ENCODE data around the gene RALGAPA2.

RALGAPA2 gene

DNA sequence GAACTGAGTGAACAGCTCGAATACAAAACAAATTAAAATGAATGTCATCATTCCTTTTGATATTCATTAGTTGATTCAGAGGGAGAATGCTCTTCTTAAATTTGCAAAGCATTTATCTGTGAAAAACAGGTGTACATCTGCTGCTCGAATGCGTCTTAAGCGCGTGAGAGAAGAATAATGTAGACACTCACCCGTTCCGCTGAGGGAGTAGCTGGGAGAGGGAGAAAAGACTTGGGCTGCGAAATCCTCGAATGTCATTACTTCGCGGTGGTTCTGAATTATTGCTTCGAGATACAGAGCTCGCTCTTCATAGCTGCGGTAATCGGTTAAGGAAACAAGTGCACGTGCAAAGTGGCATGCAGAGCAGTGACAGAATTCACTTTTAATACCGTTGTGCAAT is 300.6 kb downstream of the RALGAPA2 start:
- no peak for DNase-seq (ENCODE audit: extremely low read depth in 1 of 2, low read depth in 1 of 2)

DNA sequence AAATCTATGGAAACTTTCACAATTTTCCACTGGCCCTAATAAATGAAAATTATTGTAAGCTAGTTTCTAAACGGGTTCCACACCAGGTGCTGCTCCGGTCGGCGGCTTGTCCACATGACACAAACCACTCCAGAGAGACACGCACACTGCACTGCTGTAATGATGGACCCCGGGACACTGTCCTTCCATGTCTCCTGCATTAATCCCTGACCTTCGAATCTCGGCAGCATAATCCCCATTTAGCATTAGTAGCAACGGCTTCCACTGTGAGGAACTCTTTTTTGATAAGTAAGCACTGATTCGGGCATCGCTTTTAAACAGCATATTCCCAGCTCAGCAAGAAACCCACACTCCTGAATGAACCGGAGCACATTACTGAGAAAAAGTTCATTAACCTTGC is 301.0 kb downstream of the RALGAPA2 start:
- DNase-seq (ENCODE audit: extremely low read depth in 1 of 2, low read depth in 1 of 2) = no peak

DNA sequence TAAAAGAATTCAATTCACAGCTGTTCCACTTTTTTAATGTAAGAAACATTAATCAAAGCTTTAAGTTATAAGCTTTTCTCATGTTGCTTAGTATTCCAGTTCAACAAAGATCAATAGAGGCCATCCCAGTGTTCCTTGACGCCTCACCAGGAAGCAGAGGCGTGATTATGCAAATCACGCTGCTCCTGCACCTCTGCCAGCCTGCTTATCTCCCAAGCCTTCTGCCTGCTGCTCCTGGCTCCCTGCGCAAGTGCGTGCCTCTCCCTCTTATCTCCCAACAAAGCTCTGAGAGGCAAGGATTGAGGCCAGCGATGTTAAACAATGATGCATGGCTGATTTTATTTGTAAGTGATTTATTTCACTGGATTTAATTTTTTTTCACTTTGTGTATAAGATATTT is 301.8 kb downstream of the RALGAPA2 start:
- DNase-seq (ENCODE audit: extremely low read depth in 1 of 2, low read depth in 1 of 2) = no peak

DNA sequence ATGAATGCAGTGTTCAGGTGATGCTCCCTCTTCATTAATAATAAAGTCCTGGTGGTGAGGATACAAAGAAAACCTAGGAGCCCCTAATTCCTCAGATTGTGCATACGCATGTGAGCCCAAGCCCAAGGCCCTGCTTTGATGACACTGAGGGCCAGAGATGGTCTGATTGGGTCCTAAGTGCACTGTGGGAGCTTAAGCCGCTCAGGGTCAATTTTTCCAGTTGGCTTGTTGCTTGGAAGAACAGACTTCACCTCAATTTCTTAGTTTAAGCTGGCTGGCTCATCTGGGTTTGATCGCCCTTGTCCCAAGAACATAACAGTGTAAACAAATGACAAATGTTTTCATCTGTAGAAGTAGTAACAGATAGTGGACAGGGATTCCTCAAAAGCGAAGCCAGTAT is 303.1 kb downstream of the RALGAPA2 start:
- DNase-seq (ENCODE audit: extremely low read depth in 1 of 2, low read depth in 1 of 2) = no peak

DNA sequence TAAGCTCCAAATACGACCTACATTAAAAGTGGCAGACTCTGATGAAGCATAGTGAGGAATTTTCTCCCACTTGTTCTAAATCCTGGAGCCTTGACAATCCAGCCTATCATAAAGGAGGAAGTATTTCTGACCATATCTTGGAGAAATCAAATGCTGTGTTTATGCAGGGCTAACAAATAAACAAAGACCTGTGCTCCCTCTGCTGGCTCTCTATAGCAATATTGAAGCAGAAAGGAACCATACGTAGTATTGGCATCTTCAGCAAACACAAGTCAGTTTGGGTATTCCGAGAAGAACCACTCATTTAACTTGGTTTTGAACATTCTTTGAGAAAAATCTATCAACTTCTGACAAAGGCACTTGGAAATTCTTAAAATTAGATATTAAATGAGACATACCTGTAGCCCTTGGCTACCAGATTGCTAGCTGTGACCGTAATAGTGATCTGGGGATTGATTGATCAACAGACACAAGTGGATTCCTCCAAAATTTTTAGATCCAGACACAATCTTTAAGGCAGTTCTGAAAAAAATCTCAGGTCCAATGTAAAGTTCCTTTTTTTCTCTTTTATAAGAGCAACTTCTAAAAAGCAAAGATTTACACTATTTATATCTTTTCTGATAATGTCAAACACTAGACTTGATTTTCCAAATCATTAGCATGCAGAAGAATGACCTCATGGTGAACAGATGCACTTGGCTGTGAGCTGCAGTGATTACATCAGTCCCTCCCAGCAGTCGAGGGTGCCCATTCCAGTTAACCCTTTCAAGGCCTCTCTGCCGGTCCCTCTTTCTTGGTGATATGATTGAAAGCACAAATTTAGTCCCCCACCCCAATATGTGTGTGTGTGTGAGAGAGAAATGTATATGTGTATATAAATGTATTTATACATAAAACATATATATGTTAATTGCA is 304.3 kb downstream of the RALGAPA2 start:
- no peak for DNase-seq (ENCODE audit: extremely low read depth in 1 of 2, low read depth in 1 of 2)

DNA sequence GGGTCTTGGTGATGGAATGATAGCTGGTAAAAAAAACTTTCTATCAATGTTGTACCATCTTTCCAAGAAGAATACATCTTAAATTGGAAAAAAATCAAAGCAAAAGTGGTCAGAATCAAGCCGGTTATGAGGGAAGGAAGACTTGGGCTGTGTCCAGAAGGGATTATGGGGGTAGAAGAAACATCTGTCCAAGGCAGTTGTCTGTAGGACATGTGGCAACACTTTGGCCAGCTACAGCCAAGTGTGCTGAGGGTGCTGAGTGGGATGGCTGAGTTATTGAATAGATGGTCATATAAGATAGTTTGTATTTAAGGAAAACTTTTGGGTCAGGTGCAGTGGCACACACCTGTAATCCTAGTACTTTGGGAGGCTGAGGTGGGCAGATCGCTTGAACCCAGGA is 306.1 kb downstream of the RALGAPA2 start:
- DNase-seq (ENCODE audit: extremely low read depth in 1 of 2, low read depth in 1 of 2) = no peak

DNA sequence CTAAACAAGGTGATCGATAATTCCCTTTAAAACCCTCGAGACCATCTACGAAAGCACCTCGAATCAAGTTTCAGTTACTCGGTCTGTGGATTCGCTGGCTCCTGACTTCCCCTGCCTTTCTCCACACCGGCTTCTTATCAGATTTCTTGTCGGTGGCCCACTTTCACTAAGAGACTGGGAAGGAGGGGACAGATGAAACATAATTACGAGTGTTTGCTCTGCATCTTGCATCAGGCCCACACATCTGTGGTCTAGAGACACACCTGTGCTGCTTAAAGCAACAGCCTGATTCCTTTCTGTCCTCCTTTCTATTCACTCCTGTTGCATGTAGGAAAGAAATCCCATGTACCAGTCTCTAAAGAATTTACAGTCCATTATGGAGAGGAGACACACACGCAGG is 306.8 kb downstream of the RALGAPA2 start:
- no peak for DNase-seq (ENCODE audit: extremely low read depth in 1 of 2, low read depth in 1 of 2)

DNA sequence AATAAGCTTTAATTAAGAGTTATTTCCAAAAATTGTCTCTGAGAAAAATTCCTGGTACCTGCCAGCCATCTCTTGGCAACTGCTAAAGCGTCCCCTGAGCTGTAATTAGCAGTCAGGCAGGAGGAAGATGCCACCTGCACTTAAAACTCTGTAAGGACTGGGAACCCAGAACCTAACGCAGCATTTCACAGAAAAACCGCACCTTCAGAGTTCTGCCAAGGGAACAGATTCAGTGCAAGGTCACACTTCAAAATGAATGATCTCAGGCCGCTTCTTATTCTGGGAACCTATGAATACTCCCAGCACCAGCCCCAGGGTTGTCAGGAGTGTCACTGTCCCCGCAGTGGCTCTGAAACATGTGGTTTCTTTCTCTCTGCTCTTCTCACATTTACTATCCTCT is 307.8 kb downstream of the RALGAPA2 start:
- DNase-seq (ENCODE audit: extremely low read depth in 1 of 2, low read depth in 1 of 2) = no peak

DNA sequence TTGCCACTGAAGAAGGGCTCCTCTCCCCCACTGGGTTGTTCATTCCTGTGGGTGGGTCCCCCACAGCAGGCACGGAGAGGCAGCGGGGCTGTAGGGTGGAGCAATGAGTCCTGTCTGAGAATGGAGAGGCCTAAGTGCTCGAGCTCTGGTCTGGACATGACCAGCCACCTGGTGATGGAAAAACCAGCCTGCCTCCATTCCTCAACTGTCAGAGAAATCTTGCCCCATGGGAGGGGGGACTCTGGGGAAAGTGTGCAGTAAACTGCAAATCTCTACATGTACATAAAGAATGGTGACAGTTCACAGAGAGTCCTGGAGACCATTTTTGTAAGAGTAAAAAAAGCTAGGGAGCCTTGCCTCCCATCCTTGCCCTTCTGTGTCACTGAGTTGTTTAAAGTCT is 310.5 kb downstream of the RALGAPA2 start:
- no peak for DNase-seq (ENCODE audit: extremely low read depth in 1 of 2, low read depth in 1 of 2)

DNA sequence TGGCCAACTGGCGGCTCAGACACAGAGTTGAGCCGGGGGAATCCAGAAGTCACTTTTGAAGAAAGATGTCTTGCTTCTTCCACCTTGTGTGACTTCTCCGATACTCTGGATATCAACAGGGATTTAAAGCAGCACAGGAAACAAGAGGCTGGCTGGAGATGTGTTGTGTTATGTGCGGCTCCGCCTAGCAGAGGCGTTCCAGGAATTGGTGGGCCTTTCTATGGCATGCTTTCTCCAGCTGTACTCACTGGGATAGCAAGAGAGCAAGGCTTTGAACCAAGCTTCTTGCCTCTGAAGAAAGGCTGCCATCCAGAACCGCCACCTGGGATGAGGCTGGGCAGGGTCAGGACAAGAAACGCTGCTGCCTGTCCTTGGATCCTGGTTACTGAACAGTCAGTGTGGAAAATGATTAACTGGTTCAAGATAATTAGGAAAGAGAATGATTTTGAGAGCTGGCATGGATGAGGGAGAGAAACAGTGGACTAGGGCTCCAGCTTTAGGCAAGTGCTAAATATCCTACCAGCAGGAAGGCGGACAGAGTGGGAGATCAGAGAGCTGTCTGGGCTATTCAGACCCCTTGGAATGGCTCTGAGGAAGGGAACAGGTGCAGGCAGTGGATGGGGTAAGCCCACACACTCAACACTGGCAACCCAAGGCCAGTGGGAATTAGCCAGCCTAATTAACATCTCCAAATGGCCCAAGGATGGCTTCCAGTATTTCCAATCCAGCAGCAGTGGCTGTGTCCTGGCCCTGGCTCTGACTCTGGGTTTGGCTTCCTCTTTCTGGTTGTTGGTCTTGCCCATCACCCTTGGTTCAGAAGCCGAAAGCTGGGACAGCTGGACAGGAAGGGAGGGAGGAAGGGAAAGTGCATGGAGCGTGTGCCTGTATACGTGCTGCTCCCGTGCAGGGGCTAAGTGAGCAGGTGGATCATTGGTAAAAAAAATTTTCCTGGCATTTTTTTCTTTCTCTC is 312.6 kb downstream of the RALGAPA2 start:
- DNase-seq (ENCODE audit: extremely low read depth in 1 of 2, low read depth in 1 of 2) = no peak

DNA sequence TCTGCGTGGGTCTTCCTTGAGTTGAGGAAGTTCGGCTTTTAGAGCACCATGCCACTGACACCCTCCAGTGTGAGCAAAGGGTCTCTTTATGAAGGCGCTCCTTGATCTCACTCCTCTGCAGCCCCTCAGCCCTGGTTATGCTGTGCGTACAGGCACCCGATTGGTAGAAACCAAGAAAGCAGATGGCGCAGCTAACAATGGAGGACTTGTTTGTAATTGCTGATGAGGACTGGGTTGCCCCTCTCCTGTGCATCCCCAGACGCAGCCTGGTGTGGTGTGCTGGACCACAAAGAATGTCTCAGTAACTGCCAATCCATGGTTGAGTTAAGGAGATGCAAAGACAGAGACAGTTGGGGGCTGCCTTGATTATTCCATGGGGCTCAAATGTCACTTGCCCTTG is 314.3 kb downstream of the RALGAPA2 start:
- no peak for DNase-seq (ENCODE audit: extremely low read depth in 1 of 2, low read depth in 1 of 2)

DNA sequence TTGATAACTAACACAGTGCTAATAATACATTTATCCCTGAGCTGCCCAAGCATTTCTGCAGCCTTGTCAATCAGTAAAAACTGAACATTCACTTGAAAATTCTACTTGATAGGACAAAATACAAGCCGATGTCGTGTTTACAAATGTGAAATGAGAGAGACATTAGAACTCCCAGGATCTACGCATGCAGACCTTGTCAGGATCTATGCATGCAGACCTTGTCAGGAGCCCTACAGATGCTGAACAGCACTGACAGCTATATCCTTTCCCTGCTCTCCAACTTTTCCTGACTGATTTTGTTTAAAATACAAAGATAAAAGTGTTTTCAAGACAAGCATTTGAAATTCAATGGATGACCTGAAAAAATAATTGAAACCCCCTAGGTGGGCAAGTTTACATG is 315.6 kb downstream of the RALGAPA2 start:
- DNase-seq (ENCODE audit: extremely low read depth in 1 of 2, low read depth in 1 of 2) = no peak

DNA sequence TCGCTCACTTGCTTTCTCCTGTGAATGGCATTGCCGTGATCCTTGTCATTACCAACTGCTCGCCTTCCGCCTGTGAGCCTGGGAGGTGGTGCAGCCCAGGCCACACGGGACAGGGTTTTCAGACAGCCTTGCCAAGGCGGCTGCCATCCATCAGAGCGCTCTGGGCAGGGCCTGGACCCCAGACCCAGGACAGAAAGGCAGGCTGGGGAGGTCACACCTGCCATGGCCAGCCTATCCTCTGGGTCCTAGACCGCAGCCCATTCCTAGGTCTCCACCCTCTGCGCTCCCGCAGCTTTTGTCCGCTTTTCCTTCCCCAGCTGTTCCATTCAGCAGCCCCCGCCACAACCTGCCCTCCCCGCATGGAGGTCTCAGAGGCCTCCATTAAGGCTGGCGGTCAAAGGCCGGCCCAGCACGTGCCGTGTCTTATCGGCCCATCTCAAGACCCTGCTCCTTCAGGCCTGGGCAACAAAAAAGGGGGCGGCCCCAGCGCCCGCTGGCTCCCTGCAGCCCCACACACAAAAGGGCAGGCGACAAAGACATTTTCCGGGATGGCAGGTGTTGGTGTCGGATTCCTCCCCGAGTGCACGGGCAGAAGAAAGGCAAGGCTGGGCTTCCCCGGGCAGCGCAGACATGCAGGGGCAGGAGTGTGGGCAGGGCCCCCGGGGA is 316.4 kb downstream of the RALGAPA2 start:
- DNase-seq (ENCODE audit: extremely low read depth in 1 of 2, low read depth in 1 of 2) = no peak

DNA sequence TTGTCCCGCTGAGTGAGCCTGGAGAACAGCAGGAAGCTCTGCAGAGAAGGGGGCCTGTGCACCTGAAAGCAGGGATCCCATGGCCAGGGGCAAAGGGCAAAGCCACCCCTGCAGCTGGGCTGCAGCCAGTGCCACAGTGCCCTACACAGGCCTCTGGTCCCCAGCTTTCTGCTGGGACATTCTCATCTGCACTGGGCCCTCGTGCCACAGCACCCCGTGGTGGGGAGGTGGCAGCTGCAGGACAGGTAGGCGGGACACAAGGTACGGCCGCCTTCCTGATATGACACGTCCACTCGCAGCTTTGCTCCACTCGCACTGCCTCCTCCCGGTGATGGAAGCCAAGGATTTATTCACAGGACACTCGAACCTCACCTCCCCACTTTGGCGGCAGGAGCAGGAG is 317.4 kb downstream of the RALGAPA2 start:
- DNase-seq (ENCODE audit: extremely low read depth in 1 of 2, low read depth in 1 of 2) = no peak

DNA sequence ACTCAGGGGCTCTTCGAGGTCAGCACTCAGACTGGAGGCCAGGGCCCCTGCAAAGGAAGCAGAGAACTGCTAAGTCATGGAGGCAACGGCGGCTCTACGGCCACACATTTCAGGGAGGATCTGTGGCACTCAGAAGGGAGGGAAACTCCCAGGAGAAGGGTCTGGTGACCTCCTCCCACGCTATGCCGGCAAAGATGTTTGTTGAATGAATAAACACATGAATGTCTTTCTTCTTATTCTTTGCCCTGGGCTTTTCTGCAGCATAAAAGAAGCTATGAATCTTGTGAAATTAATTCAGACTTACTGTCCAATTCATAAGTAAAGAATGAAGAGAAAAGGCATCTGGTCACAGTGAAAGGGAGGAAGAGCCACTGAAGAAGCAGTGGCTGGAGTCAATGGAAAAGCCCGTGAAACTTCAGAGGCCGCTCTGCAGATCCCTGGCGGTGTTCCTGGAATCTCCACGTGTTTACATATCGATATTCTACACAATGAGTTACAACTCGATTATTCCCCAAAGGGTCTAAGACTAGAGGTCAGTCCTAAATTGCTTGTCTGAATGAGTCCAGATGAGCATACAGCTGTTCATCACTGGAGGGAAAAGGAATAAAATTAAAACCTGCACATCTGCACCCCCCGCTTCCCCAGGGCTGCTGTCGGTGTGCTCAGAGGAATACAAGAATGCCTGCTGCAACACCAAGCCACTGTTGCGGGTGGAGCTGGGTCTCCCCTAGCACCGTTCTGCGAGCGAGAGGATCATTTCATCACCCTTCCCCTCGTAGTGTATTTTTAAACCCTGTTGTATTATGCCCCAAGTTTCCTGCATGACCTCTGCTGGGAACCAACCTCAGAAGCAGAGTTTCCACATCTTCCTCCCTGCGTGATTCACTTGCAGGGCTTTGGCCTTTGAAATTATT is 319.0 kb downstream of the RALGAPA2 start:
- DNase-seq (ENCODE audit: extremely low read depth in 1 of 2, low read depth in 1 of 2) = no peak

DNA sequence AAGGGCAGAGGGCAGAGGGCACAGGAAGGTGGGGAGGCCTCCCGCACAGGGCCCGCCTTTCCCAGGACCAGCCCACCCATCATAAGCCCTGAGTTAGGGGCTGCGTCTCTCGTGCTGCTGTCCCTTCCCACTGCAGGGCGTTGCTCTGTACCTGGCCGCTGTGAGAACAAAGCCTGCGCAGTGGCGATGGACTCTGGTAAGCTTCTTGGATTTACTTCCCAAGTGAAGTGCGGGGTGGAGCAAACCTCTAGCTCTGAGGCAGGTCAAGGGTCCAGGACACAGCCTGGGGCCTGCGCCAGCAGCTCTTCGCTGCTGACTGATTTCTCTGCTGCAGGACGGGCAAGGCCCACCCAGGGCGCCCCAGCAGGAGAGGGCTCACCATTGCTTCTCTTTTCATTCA is 320.7 kb downstream of the RALGAPA2 start:
- DNase-seq (ENCODE audit: extremely low read depth in 1 of 2, low read depth in 1 of 2) = no peak

DNA sequence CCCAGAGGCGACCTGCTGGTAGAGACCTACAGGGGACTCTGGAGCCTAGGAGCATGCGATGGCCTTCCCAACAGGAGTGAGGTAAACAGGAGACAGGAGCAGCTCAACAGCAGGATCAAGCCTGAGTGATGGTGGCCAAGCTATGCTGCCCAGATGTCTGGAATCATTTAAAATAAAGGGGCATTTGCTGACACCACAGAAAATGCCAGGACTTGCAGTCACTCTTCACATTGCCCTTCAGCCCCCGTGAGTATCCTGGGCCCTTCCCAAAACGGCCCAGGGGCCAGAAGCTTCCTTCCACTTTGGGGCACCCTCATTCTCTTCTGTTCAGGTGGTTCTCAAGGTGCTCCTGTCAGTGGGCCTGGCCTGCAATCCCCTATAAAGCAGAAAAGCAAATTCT is 321.3 kb downstream of the RALGAPA2 start:
- DNase-seq (ENCODE audit: extremely low read depth in 1 of 2, low read depth in 1 of 2) = no peak

DNA sequence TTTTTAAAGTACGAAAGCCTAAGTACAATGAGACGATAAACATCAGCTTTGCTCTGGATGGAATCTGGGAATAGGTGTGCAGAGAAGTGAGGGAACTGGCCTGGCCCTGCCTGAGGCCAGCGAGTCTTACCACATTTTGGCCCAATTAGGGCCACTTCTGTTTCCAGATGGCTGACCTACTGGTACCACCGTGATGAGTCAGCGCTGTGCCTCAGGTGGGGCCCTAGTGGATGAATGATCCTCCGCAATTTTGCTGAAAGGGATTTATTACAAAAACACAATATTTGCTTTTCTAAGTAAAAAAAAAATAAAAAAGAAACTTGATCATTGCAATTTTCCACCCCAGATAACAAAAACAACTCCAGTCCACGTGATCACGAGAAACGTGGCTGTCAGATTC is 322.1 kb downstream of the RALGAPA2 start:
- no peak for DNase-seq (ENCODE audit: extremely low read depth in 1 of 2, low read depth in 1 of 2)

DNA sequence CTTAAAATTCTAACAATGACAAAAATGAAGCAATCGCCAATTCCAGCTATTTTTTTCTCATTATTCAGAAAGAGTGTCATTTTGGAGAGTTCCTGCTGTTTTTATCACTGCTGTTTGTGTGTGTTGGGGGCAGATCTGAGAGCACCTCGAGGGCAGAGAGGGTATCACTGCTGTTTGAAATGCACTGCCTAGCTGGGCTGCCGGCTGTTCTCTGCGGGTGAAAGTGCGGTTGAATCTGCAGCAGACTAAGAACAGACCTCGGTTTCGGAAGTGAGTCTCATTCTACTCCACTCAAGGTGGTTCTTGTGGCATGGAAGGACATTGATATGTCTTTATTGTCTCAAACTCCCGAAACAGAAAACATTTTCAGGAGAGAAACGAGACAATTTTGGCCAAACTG is 326.3 kb downstream of the RALGAPA2 start:
- DNase-seq (ENCODE audit: extremely low read depth in 1 of 2, low read depth in 1 of 2) = no peak

DNA sequence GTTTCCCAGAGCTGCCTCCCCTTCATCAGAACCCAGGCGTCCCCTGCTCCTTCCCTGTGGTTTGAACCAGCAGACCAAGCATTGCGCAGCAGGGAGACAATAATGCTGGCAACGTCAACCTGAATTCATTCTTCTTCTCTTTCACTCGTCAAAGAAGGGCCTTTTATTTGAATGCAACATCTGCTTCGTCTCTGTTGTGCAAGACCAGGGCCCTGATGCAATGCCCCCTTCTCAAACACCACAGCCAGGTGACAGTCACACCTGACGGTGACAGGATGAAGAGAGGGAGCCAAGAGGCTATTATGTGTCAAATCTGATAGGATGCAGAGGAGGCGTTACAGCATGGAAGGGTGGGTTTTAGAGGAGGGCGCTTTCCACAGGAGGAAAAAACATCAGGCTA is 336.6 kb downstream of the RALGAPA2 start:
- DNase-seq (ENCODE audit: extremely low read depth in 1 of 2, low read depth in 1 of 2) = no peak
